ENCODE data around the gene HEMK1.

HEMK1 gene

GRCh38 chr3:50606596-50606995, 37.3 kb downstream of the HEMK1 start:
- Mint-ChIP-seq H3K27ac (no peak overlapping the region), H3K4me3 (no peak overlapping the region), H3K4me1 (peaks cover 35% of the 10 kb centered on the region), H3K36me3 (ENCODE audit: low read depth) (peaks cover 10% of the 10 kb centered on the region), H3K9me3 (no peaks in the 10 kb centered on the region), H3K27me3 (ENCODE audit: low read depth) (no peaks in the 10 kb centered on the region)
- no peak for TF ChIP-seq CTCF (IDR thresholded peaks at IDR 0.05; ENCODE audit: unreplicated experiment in 3 of 3)

- Mint-ChIP-seq H3K4me1 (peaks cover 34% of the 10 kb centered on the region), H3K27ac (no peak overlapping the region), H3K9me3 (no peaks in the 10 kb centered on the region), H3K27me3 (ENCODE audit: low read depth) (no peaks in the 10 kb centered on the region), H3K4me3 (peak overlapping the region in 1 of 3 experiments; percentile 25), H3K36me3 (ENCODE audit: low read depth) (peaks cover 10% of the 10 kb centered on the region)
- no peak for TF ChIP-seq CTCF (IDR thresholded peaks at IDR 0.05; ENCODE audit: unreplicated experiment in 3 of 3)
Observed at GRCh38 chr3:50607271-50608091, 38.2 kb downstream of the HEMK1 start.

- Mint-ChIP-seq H3K36me3 (ENCODE audit: low read depth) (peaks cover 10% of the 10 kb centered on the region), H3K27me3 (ENCODE audit: low read depth) (no peaks in the 10 kb centered on the region), H3K27ac (no peak overlapping the region), H3K4me3 (no peak overlapping the region), H3K9me3 (no peaks in the 10 kb centered on the region), H3K4me1 (peaks cover 35% of the 10 kb centered on the region)
- TF ChIP-seq CTCF (IDR thresholded peaks at IDR 0.05; ENCODE audit: unreplicated experiment in 3 of 3): no peak
Observed at GRCh38 chr3:50608278-50608677, 39.0 kb downstream of the HEMK1 start.

- Mint-ChIP-seq H3K27ac (peak overlapping the region in 1 of 3 experiments; percentile 22), H3K9me3 (no peaks in the 10 kb centered on the region), H3K27me3 (ENCODE audit: low read depth) (no peaks in the 10 kb centered on the region), H3K4me1 (peaks cover 43% of the 10 kb centered on the region), H3K36me3 (ENCODE audit: low read depth) (peaks cover 10% of the 10 kb centered on the region), H3K4me3 (peak overlapping the region; percentile 73 to 95 (median 89))
- TF ChIP-seq CTCF (IDR thresholded peaks at IDR 0.05; ENCODE audit: unreplicated experiment in 3 of 3): no peak
Observed at GRCh38 chr3:50609071-50609762, 39.9 kb downstream of the HEMK1 start.

- Mint-ChIP-seq H3K4me3 (peak overlapping the region; percentile 89 to 95 (median 90)), H3K27ac (peak overlapping the region in 1 of 3 experiments; percentile 22), H3K36me3 (ENCODE audit: low read depth) (peaks cover 10% of the 10 kb centered on the region), H3K27me3 (ENCODE audit: low read depth) (no peaks in the 10 kb centered on the region), H3K9me3 (no peaks in the 10 kb centered on the region), H3K4me1 (peaks cover 44% of the 10 kb centered on the region)
- no peak for TF ChIP-seq CTCF (IDR thresholded peaks at IDR 0.05; ENCODE audit: unreplicated experiment in 3 of 3)
Observed at GRCh38 chr3:50609763-50610085, 40.4 kb downstream of the HEMK1 start.
